AG04449 (cell line): ENCODE results near the gene CAPN10.
A peak's percentile ranks its signal among the peaks of the same experiment; 100 is the strongest.
"Not testable (repeated sequence)": the region's sequence is repeated elsewhere in the genome, so short reads cannot be mapped to it uniquely, and the experiment has no call there.

Experiments
- CTCF ChIA-PET: fragments of 350-600 bp; formaldehyde crosslinking; extraction: SDS; loops from one replicate; lab custom pipeline; 2021; ENCODE audit warnings: antibody characterized with exemption; lab: Yijun Ruan, JAX
- POLR2A ChIA-PET: fragments of 400-600, 350-600 bp; formaldehyde crosslinking; extraction: SDS; loops from one replicate; lab custom pipeline; 2020; ENCODE audit warnings: antibody characterized with exemption, inconsistent platforms; lab: Yijun Ruan, JAX
- DNase-seq: peaks from one replicate; pipeline ENCODE4 v3.0.0-alpha.2; 2010; ENCODE audit warnings: low read depth, low spot score
- H3K4me3 ChIP-seq: 2 replicates; pipeline ENCODE4 v1.5.1; 2011; ENCODE audit warnings: low read depth, mild to moderate bottlenecking, control low read depth, low read length
- TF ChIP-seq, protein P1 (sequence below): IDR thresholded peaks from one replicate; pipeline ENCODE4 v1.5.1; 2011; ENCODE audit warnings: mild to moderate bottlenecking, moderate library complexity, low read length, control low read depth, inconsistent platforms; ENCODE audit not compliant: insufficient read depth; ENCODE audit errors: missing control alignments

The CAPN10 gene

DNA sequence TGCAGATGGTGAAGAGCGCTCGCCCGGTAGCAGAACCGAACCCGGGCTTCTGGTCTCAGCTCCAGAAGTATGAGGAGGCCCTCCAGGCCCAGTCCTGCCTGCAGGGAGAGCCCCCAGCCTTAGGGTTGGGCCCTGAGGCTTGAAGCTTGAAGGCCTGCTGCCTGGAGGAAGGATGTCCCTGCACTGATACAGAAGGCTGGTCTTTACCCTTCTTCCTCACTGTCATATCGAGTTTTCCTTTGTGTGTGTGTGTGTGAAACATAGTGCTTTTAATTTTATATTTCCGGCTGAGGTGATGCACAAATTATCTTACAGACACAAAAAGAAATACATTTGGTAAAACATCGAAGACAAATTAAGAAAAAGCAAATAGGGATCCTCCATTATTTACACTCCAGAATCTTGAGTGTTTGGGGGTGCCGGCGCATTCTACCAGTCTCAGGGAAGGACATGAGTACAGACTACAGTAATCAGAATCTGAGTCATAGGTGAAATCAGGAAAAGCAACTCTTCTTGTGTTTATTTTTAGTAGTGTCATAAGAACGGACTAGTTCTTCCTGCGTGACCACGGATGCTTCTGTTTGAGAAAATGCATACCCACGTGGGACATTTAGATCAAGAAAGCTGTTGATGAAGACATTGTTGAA, 25.1 kb upstream of the CAPN10 start:
- ChIA-PET POLR2A (interaction anchor here (0.8 to 1.4 kb wide), 3 partner anchors 19 to 24 kb away, joined by 3 to 10 read pairs (median 4); partner anchors contain the start of gene CAPN10), CTCF (interaction anchor here (0.8 to 3.5 kb wide), 5 partner anchors 8 to 47 kb away, joined by 3 to 17 read pairs (median 5); partner anchors contain the start of gene CAPN10)
- peak; percentile 37 for DNase-seq
- TF ChIP-seq, protein P1, sequence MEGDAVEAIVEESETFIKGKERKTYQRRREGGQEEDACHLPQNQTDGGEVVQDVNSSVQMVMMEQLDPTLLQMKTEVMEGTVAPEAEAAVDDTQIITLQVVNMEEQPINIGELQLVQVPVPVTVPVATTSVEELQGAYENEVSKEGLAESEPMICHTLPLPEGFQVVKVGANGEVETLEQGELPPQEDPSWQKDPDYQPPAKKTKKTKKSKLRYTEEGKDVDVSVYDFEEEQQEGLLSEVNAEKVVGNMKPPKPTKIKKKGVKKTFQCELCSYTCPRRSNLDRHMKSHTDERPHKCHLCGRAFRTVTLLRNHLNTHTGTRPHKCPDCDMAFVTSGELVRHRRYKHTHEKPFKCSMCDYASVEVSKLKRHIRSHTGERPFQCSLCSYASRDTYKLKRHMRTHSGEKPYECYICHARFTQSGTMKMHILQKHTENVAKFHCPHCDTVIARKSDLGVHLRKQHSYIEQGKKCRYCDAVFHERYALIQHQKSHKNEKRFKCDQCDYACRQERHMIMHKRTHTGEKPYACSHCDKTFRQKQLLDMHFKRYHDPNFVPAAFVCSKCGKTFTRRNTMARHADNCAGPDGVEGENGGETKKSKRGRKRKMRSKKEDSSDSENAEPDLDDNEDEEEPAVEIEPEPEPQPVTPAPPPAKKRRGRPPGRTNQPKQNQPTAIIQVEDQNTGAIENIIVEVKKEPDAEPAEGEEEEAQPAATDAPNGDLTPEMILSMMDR = no peak
- H3K4me3 ChIP-seq = peak overlapping the region; percentile 68

DNA sequence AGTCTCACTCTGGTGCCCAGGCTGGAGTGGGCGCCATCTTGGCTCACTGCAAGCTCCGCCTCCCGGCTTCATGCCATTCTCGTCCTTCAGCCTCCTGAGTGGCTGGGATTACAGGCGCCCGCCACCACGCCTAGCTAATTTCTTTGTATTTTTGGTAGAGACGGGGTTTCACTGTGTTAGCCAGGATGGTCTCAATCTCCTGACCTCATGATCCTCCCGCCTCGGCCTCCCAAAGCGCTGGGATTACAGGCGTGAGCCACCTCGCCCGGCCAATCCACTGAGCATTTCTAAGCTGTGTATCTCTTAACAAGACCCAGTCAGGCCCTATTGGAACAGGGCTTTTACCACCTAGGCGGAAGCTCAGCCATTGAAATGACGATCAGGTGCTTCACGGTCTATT, 23.3 kb upstream of the CAPN10 start:
- POLR2A ChIA-PET, DNase-seq, H3K4me3 ChIP-seq: not testable (repeated sequence)
- CTCF ChIA-PET = interaction anchor here (0.7 to 4.9 kb wide), 5 partner anchors 18 to 105 kb away, joined by 3 to 36 read pairs (median 17); partner anchors contain the start of gene CAPN10

DNA sequence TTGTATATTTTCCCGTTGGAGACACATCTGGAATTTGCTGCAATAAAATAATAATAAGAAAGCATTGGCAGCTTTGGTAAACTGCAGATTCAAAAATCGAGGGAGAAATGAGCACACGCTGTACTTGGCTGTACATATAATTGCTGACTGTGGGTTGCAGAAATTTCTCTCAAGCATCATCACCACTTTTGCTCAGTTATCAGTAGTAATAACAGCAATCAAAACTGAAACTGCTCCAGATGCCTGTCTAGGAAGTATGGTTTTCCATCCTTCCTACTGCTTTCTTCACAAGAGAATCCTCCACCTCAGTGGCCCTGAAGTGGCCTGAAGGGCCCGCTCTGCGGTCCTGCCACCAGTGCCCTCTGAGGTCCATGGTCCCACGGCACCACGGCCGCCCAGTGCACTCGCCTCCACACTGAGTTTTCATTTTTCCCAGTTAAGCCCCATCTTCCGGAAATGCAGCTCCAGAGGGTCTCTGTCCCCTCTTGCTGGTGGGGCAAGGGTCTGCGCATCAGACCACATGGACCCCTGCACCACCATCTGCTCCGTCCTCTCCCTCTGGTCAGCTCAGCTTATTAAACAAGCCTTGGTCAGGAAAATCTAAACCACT, 22.5 kb upstream of the CAPN10 start:
- no peak overlapping the region for H3K4me3 ChIP-seq
- DNase-seq = no peak
- POLR2A ChIA-PET = no interaction called here
- CTCF ChIA-PET = interaction anchor here (0.7 to 4.9 kb wide), 5 partner anchors 17 to 104 kb away, joined by 3 to 75 read pairs (median 25); partner anchors contain the start of gene CAPN10
- TF ChIP-seq, protein P1 = no peak

DNA sequence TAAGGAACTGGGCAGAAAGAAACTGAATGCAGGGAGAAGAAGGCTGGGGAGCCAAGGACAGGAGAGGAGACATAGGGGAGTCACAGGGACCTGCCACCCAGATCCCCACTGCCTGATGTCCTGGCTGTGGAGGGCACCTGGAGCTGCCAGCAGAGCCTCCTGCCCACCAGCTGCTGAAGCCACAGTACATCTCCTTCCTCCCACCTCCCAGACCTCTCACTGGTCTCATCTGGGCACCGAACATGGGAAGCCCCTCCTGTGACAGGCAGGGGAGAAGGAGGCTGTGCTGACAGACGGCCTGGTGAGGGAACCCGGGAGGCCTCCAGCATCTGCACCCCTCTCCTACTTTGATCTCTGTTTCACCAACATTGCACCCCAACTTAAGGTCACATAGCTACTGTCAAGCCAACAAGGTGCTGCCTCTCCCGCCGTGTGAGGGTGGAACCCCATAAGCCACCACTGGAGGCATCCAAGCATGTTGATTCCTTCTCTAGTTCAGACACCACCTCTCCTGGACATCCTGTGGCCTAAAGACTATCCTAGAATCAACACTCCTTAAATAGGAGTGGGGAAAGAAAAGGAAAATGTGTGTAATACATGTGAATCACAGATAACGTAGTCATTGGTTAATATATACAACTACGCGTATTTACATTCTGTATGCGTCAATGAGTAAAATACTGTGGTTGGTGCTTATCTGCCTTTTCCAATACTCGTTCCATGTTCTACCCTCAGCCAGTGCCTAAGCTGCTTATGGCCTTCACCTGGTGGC, 21.8 kb upstream of the CAPN10 start:
- no peak overlapping the region for H3K4me3 ChIP-seq
- POLR2A ChIA-PET = no interaction called here
- CTCF ChIA-PET = interaction anchor here (1.7 to 4.9 kb wide), 8 partner anchors 9 to 276 kb away, joined by 4 to 75 read pairs (median 26); partner anchors contain the start of genes ANKMY1 and CAPN10
- TF ChIP-seq, protein P1 = no peak
- DNase-seq = no peak

DNA sequence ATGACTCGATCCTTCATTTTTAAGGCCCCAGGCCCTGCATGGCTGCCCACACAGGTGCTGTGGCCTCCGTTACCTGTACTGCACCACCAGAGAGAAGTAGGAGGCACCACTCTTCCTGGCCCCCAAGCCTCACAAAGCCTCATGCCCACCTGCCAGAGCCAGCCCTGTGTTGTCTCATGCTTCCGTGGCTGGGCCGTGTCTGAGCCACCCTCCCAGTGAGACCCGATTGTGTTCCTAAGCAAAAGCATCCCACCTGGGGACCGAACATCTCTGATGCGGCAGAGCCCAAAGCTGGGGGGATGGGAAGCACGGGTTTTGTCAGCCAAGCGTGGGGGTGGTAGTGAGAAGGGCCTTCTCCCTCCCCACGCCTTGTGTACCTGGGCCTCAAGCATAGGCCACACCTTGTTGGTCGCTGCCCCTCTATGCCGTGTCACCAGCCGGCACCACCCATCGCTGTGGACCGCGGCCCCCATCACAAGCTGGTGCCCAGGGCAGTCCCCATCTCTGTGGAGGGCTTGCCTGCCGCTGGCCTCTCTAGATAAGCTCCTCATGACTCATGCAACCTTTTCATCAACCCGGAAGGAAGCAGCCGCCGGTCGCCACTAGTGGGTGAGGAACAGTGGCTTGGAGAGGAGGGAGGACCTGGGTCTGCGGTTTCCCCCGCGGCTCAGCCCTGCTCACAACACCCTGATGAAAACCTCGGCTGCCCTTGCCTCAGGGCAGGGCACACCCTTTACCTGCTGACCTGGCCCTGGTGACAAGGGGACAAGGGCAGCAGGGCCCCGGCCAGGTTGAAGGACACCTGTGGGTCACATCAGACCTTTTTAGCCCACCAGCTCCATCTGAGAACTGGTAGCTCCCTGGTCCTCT, 21.0 kb upstream of the CAPN10 start:
- TF ChIP-seq, protein P1 = no peak
- no peak overlapping the region; the same call in 1 of the 2 replicates for H3K4me3 ChIP-seq
- ChIA-PET POLR2A (interaction anchor here (0.8 to 1.6 kb wide), 3 partner anchors 14 to 26 kb away, joined by 3 to 6 read pairs (median 4); partner anchors contain the start of gene CAPN10), CTCF (interaction anchor here (1.2 to 4.9 kb wide), 15 partner anchors 10 to 275 kb away, joined by 3 to 75 read pairs (median 7); partner anchors contain the start of genes ANKMY1 and CAPN10)
- no peak for DNase-seq
